ENCODE data around the gene CFAP99. TPM values are rescaled to one million over a fixed set of nuclear protein-coding genes. Genes with fewer than 3 reads are reported as not detected.

The CFAP99 gene
- total RNA-seq, 6 experiments from 2014 or later: not detected

DNA sequence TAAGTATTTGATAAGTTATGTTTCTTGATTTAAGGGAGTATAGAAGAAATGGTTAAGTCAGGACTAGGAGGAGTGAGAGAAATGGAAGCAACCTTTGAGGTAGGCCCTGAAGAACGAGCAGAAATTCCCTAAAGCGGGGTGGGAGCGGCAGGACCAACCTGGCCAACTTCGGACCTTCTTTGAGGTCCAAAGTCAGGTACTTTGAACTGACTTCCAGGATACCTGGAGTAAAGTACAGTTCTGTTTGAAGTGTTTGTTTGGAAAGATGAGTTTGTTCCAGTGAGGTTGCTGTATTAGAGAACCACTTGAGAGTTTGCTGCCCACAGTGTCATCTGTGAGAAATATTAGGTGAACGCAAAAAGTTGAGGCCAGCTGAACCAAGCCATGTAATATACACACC is 61.9 kb downstream of the CFAP99 start:
- no peak overlapping the region for H3K27ac Mint-ChIP-seq
- H3K4me3 Mint-ChIP-seq: no peak overlapping the region
- H3K9me3 Mint-ChIP-seq: no peaks in the 10 kb centered on the region
- H3K36me3 Mint-ChIP-seq (ENCODE audit: low read depth): peaks cover 7% of the 10 kb centered on the region; the same call in 1 of the 2 replicates
- peaks cover 72% of the 10 kb centered on the region for H3K4me1 Mint-ChIP-seq (ENCODE audit: low read depth)
- no peak for DNase-seq
- H3K27me3 Mint-ChIP-seq (ENCODE audit: insufficient read depth): no peaks in the 10 kb centered on the region; the same call in 1 of the 2 replicates
- no peak for TF ChIP-seq CTCF (IDR thresholded peaks at IDR 0.05)

DNA sequence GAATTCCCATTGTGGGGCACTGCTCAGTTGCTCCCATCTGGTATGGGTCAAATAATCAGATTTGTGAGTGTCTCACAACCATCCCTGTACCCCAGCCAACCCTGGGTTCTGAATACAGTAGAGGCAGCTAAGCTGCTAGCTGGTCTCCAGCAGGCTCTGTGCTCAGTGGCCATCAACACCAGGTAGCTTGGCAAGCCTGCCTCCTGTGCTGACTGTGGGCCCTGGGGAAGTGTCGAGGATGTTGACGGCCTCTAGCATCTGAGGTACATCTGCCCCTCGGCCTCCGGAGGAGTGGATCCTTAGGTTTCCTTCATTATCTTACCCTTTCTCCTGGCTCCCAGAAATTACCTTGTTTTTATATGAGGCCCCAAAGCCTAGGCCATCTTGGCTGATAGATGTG is 63.4 kb downstream of the CFAP99 start:
- no peak for TF ChIP-seq CTCF (IDR thresholded peaks at IDR 0.05)
- no peaks in the 10 kb centered on the region for H3K36me3 Mint-ChIP-seq (ENCODE audit: low read depth)
- DNase-seq: no peak
- H3K27me3 Mint-ChIP-seq (ENCODE audit: insufficient read depth): no peaks in the 10 kb centered on the region; the same call in 1 of the 2 replicates
- peaks cover 77% of the 10 kb centered on the region for H3K4me1 Mint-ChIP-seq (ENCODE audit: low read depth)
- peak overlapping the region; percentile 57 for H3K27ac Mint-ChIP-seq
- no peaks in the 10 kb centered on the region for H3K9me3 Mint-ChIP-seq
- H3K4me3 Mint-ChIP-seq: no peak overlapping the region

GRCh38 chr4:2482693-2483092 is 63.9 kb downstream of the CFAP99 start:
- Mint-ChIP-seq H3K36me3 (ENCODE audit: low read depth) (no peaks in the 10 kb centered on the region), H3K27me3 (ENCODE audit: insufficient read depth) (no peaks in the 10 kb centered on the region; the same call in 1 of the 2 replicates), H3K4me3 (no peak overlapping the region), H3K9me3 (no peaks in the 10 kb centered on the region), H3K4me1 (ENCODE audit: low read depth) (peaks cover 72% of the 10 kb centered on the region), H3K27ac (peak overlapping the region; percentile 57)
- DNase-seq: peak; percentile 20
- no peak for TF ChIP-seq CTCF (IDR thresholded peaks at IDR 0.05)

- Mint-ChIP-seq H3K4me3 (no peak overlapping the region), H3K9me3 (no peaks in the 10 kb centered on the region), H3K27ac (no peak overlapping the region), H3K4me1 (ENCODE audit: low read depth) (peaks cover 67% of the 10 kb centered on the region), H3K27me3 (ENCODE audit: insufficient read depth) (no peaks in the 10 kb centered on the region; the same call in 1 of the 2 replicates), H3K36me3 (ENCODE audit: low read depth) (no peaks in the 10 kb centered on the region)
- TF ChIP-seq CTCF (IDR thresholded peaks at IDR 0.05): no peak
- DNase-seq: no peak
Observed at GRCh38 chr4:2483237-2483636, 64.5 kb downstream of the CFAP99 start.

GRCh38 chr4:2484185-2484584 is 65.4 kb downstream of the CFAP99 start:
- no peak for TF ChIP-seq CTCF (IDR thresholded peaks at IDR 0.05)
- H3K27ac Mint-ChIP-seq: no peak overlapping the region

DNA sequence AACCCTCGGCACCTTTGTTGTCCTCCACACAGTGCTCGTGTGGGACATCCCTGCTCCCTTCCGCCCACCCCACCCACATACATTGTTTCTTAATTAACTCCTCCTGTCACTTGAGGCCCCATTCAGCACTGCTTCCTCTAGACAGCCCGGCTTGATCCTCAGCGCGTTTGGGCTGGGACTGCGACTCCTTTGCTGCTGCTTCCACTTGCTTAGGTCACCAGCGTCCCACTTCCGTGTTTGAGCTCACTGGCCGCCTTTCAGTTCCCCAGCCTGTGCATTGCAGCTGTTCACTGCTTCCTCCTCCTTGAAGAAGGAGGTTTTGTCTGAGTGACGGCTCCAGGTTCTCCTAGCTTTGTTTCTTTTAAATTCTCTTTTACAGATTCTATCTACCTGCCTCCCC is 66.2 kb downstream of the CFAP99 start:
- Mint-ChIP-seq H3K4me1 (ENCODE audit: low read depth) (peaks cover 63% of the 10 kb centered on the region), H3K4me3 (no peak overlapping the region), H3K27ac (peak overlapping the region; percentile 63), H3K27me3 (ENCODE audit: insufficient read depth) (no peaks in the 10 kb centered on the region; the same call in 1 of the 2 replicates), H3K9me3 (no peaks in the 10 kb centered on the region), H3K36me3 (ENCODE audit: low read depth) (no peaks in the 10 kb centered on the region)
- no peak for TF ChIP-seq CTCF (IDR thresholded peaks at IDR 0.05)
- no peak for DNase-seq

More at GRCh38 chr4:2484185-2484584, 65.4 kb downstream of the CFAP99 start:
- no peaks in the 10 kb centered on the region for H3K9me3 Mint-ChIP-seq
- H3K4me3 Mint-ChIP-seq: no peak overlapping the region
- no peaks in the 10 kb centered on the region for H3K36me3 Mint-ChIP-seq (ENCODE audit: low read depth)
- DNase-seq: no peak
- H3K4me1 Mint-ChIP-seq (ENCODE audit: low read depth): peaks cover 57% of the 10 kb centered on the region
- H3K27me3 Mint-ChIP-seq (ENCODE audit: insufficient read depth): no peaks in the 10 kb centered on the region; the same call in 1 of the 2 replicates
